Natural killer cell (primary cell): ENCODE results near the gene SNX5. TPM values are rescaled to one million over a fixed set of nuclear protein-coding genes. Genes with fewer than 3 reads are reported as not detected.

ENCODE experiments used
- ATAC-seq, 3 donors: fragments of 150-1000 bp in 2 of 3; fragments of 200-7000 bp in 1 of 3; cut with Tn5 transposase; 1 replicate in 1 of 3; 2 replicates in 2 of 3; pipeline ENCODE4 v1.10.0; 2021; ENCODE audit warnings: mild to moderate bottlenecking in 2 of 3, moderate library complexity in 2 of 3
- DNase-seq, 2 donors: peaks; one replicate each; pipeline versions ENCODE4 v3.0.0 to v3.0.0-alpha.2; 2013 to 2021; ENCODE audit warnings: mixed read lengths in 1 of 2
- H3K27ac ChIP-seq: one replicate; pipeline ENCODE4 v1.5.1; 2013; ENCODE audit warnings: mild to moderate bottlenecking, low read length
- H3K27me3 ChIP-seq: one replicate; pipeline ENCODE4 v1.6.1; 2013; ENCODE audit warnings: low read length; ENCODE audit not compliant: control insufficient read depth, insufficient read depth
- H3K36me3 ChIP-seq: one replicate; pipeline ENCODE4 v1.6.1; 2013; ENCODE audit warnings: low read length; ENCODE audit not compliant: control insufficient read depth, insufficient read depth
- H3K4me1 ChIP-seq: one replicate; pipeline ENCODE4 v1.6.1; 2013; ENCODE audit warnings: low read length; ENCODE audit not compliant: control insufficient read depth, insufficient read depth
- H3K4me3 ChIP-seq: one replicate; pipeline ENCODE4 v1.5.1; 2013; ENCODE audit warnings: low read length
- H3K9me3 ChIP-seq: one replicate; pipeline ENCODE4 v1.6.1; 2013; ENCODE audit warnings: low read length; ENCODE audit not compliant: control insufficient read depth, insufficient read depth
- H3K27ac Mint-ChIP-seq, 2 donors: one replicate each; pipeline ENCODE4 v1.8.0; 2022; ENCODE audit warnings: mild to moderate bottlenecking in 2 of 2, mixed read lengths in 2 of 2, moderate library complexity in 1 of 2
- H3K27me3 Mint-ChIP-seq, 2 donors: one replicate each; pipeline ENCODE4 v1.8.0; 2022; ENCODE audit warnings: low read depth in 2 of 2, mixed read lengths in 2 of 2
- H3K36me3 Mint-ChIP-seq: one replicate; pipeline ENCODE4 v1.8.0; 2022; ENCODE audit warnings: mixed read lengths
- H3K4me1 Mint-ChIP-seq, 2 donors: one replicate each; pipeline ENCODE4 v1.8.0; 2022; ENCODE audit warnings: mixed read lengths in 2 of 2
- H3K4me3 Mint-ChIP-seq: one replicate; pipeline ENCODE4 v1.8.0; 2022; ENCODE audit warnings: mild to moderate bottlenecking, moderate library complexity, mixed read lengths
- H3K9me3 Mint-ChIP-seq, 2 donors: one replicate each; pipeline ENCODE4 v1.8.0; 2022; ENCODE audit warnings: mixed read lengths in 2 of 2
- WGBS: methylation state at CpG from one replicate; pipeline ENCODE4 v1.1.7; 2013; ENCODE audit warnings: missing lambda C conversion rate; ENCODE audit not compliant: insufficient coverage; 5-methylcytosine and 5-hydroxymethylcytosine counted together
- intact Hi-C: fragments of 100-400 bp; cut with micrococcal nuclease; formaldehyde crosslinking; loops from one replicate; pipeline ENCODE4 v1.14.2; 2022
- total RNA-seq, 4 donors: library from RNA; stranded (reverse); fragments of 120-200 nt in 1 of 4; gene quantifications; one replicate each; pipeline versions ENCODE4 v1.2.3 to v1.2.4, GENCODE V29; 2013 to 2022
- TF ChIP-seq, protein P1 (sequence below): fragments of 200-600 bp; IDR thresholded peaks from one replicate; pipeline ENCODE4 v1.8.0; 2022; ENCODE audit warnings: antibody characterized with exemption

SNX5 gene
- total RNA-seq, 3 donors from 2014 or later (not counting 1 experiment from before 2014, with no cell fraction given): 62.3 to 85.4 (median 72.1) TPM

DNA sequence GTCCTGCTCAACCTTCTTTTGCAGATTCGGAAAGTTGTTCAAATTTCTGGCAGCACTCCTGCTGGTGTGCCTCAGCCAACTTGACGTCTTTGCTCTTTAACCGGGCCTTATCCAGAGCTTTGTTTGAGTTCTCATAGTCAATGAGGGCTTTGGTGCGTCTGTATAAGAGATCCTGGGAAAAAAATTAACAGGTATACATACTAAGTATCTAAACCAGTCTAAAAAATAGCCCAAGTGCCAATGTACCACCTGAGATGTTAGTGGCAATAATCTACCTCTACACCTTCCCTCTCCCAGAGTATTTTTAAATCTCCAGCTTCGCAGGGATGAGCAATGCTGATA, 21.1 kb downstream of the SNX5 start:
- 96% methylated on average over 4 of the region's 5 CpGs for WGBS
- H3K4me1 ChIP-seq: no peaks in the 10 kb centered on the region
- H3K9me3 Mint-ChIP-seq: no peaks in the 10 kb centered on the region
- ATAC-seq (no peak), DNase-seq (no peak)
- no peaks in the 10 kb centered on the region for H3K9me3 ChIP-seq
- intact Hi-C loops: no loop called here
- H3K27me3 ChIP-seq: no peaks in the 10 kb centered on the region
- H3K27ac Mint-ChIP-seq: no peak overlapping the region
- H3K4me1 Mint-ChIP-seq: peaks cover 0 to 7% of the 10 kb centered on the region in 2 donors
- H3K4me3 ChIP-seq: no peak overlapping the region
- TF ChIP-seq, protein P1, sequence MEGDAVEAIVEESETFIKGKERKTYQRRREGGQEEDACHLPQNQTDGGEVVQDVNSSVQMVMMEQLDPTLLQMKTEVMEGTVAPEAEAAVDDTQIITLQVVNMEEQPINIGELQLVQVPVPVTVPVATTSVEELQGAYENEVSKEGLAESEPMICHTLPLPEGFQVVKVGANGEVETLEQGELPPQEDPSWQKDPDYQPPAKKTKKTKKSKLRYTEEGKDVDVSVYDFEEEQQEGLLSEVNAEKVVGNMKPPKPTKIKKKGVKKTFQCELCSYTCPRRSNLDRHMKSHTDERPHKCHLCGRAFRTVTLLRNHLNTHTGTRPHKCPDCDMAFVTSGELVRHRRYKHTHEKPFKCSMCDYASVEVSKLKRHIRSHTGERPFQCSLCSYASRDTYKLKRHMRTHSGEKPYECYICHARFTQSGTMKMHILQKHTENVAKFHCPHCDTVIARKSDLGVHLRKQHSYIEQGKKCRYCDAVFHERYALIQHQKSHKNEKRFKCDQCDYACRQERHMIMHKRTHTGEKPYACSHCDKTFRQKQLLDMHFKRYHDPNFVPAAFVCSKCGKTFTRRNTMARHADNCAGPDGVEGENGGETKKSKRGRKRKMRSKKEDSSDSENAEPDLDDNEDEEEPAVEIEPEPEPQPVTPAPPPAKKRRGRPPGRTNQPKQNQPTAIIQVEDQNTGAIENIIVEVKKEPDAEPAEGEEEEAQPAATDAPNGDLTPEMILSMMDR: no peak
- H3K36me3 Mint-ChIP-seq: peaks cover 37% of the 10 kb centered on the region
- H3K36me3 ChIP-seq: peaks cover 91% of the 10 kb centered on the region
- H3K27me3 Mint-ChIP-seq: no peaks in the 10 kb centered on the region
- H3K27ac ChIP-seq: no peak overlapping the region
- no peak overlapping the region for H3K4me3 Mint-ChIP-seq

GRCh38 chr20:17946572-17947473, 21.8 kb downstream of the SNX5 start:
- intact Hi-C loops: no loop called here
- Histone ChIP-seq H3K27me3 (no peaks in the 10 kb centered on the region), H3K4me1 (no peaks in the 10 kb centered on the region), H3K27ac (no peak overlapping the region), H3K36me3 (peaks cover 93% of the 10 kb centered on the region), H3K4me3 (no peak overlapping the region), H3K9me3 (no peaks in the 10 kb centered on the region)
- Mint-ChIP-seq H3K4me1 (peaks cover 0 to 7% of the 10 kb centered on the region in 2 donors), H3K27ac (peak overlapping the region in 1 of 2 donors; percentile 65), H3K36me3 (peaks cover 42% of the 10 kb centered on the region), H3K4me3 (no peak overlapping the region), H3K27me3 (no peaks in the 10 kb centered on the region), H3K9me3 (no peaks in the 10 kb centered on the region)
- no peak for ATAC-seq
- DNase-seq: no peak
- TF ChIP-seq, protein P1: no peak
- 79% methylated on average over 6 of the region's 6 CpGs for WGBS

GRCh38 chr20:17946040-17946439, 22.6 kb downstream of the SNX5 start:
- Mint-ChIP-seq H3K27me3 (no peaks in the 10 kb centered on the region), H3K36me3 (peaks cover 45% of the 10 kb centered on the region), H3K4me1 (peaks cover 0 to 7% of the 10 kb centered on the region in 2 donors), H3K27ac (peak overlapping the region in 1 of 2 donors; percentile 65), H3K9me3 (no peaks in the 10 kb centered on the region), H3K4me3 (no peak overlapping the region)
- 94% methylated on average over 5 of the region's 5 CpGs for WGBS
- Histone ChIP-seq H3K4me1 (no peaks in the 10 kb centered on the region), H3K9me3 (no peaks in the 10 kb centered on the region), H3K27ac (no peak overlapping the region), H3K27me3 (no peaks in the 10 kb centered on the region), H3K4me3 (no peak overlapping the region), H3K36me3 (peaks cover 91% of the 10 kb centered on the region)
- ATAC-seq: no peak
- TF ChIP-seq, protein P1: no peak
- DNase-seq: no peak
- intact Hi-C loops: no loop called here
